Testis (tissue), 2 donors: ENCODE measurements around the gene STRIP1.

Experiments
- POLR2A ChIP-seq: fragments of 450-650 bp; IDR thresholded peaks from one replicate; pipeline ENCODE4 v1.6.1; 2017; ENCODE audit warnings: antibody characterized with exemption, mild to moderate bottlenecking, moderate library complexity
- TF ChIP-seq, protein P1 (sequence below), 3 experiments: fragments of 450-650 bp in 2 of 3; fragments of 200-600 bp in 1 of 3; sonication (generic) in 1 of 3; IDR thresholded peaks; one replicate each; pipeline ENCODE4 v1.5.1; 2016 to 2019; ENCODE audit warnings: antibody characterized with exemption in 3 of 3, mild to moderate bottlenecking in 2 of 3, moderate library complexity in 1 of 3

DNA sequence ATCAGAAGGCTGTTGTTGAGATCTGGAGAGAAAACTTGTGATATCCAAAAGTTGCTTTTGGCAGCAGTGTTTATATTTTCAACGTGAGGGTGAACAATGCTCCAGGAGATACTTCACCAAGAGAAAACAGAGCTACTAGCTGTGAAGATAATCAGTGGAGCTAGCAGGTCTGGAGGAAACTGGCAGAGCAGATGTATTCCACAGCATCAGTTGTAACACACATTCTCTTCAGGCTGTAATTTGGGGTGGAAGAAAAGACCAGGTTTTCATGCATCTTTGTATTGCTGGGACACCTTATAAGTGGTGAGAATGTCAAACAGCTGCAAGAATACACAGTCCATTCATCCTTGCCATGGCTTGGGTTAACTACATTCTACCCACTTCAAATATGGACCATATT lies 27.9 kb upstream of the STRIP1 start:
- TF ChIP-seq, protein P1, sequence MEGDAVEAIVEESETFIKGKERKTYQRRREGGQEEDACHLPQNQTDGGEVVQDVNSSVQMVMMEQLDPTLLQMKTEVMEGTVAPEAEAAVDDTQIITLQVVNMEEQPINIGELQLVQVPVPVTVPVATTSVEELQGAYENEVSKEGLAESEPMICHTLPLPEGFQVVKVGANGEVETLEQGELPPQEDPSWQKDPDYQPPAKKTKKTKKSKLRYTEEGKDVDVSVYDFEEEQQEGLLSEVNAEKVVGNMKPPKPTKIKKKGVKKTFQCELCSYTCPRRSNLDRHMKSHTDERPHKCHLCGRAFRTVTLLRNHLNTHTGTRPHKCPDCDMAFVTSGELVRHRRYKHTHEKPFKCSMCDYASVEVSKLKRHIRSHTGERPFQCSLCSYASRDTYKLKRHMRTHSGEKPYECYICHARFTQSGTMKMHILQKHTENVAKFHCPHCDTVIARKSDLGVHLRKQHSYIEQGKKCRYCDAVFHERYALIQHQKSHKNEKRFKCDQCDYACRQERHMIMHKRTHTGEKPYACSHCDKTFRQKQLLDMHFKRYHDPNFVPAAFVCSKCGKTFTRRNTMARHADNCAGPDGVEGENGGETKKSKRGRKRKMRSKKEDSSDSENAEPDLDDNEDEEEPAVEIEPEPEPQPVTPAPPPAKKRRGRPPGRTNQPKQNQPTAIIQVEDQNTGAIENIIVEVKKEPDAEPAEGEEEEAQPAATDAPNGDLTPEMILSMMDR (IDR thresholded peaks at IDR 0.05): no peak
- TF ChIP-seq POLR2A: no peak
